ENCODE data around the gene TICAM2. TPM values are rescaled to one million over a fixed set of nuclear protein-coding genes. Genes with fewer than 3 reads are reported as not detected.
A peak's percentile ranks its signal among the peaks of the same experiment; 100 is the strongest.

Gene TICAM2
- total and polyA plus RNA-seq, 4 donors, result 1.5 to 5.8 (median 2.5) TPM

GRCh38 chr5:115568668-115569067 lies 33.6 kb downstream of the TICAM2 start:
- DNase-seq (no peak), ATAC-seq (ENCODE audit: insufficient read depth, low FRiP score) (no peak)
- Histone ChIP-seq H3K36me3 (ENCODE audit: control insufficient read depth in 4 of 4, insufficient read depth in 4 of 4, low read length in 4 of 4) (no peaks in the 10 kb centered on the region), H3K4me3 (no peak overlapping the region), H3K9ac (ENCODE audit: insufficient read depth in 1 of 2, low read length in 2 of 2) (no peak overlapping the region), H3K9me3 (ENCODE audit: control insufficient read depth in 4 of 4, insufficient read depth in 3 of 4, low read length in 3 of 4) (no peaks in the 10 kb centered on the region), H3K27ac (ENCODE audit: low read depth in 1 of 2, low read length in 1 of 2) (no peak overlapping the region), H3K4me1 (ENCODE audit: control insufficient read depth in 5 of 5, insufficient read depth in 5 of 5, low read length in 5 of 5) (peaks cover 0 to 1% (median 0%) of the 10 kb centered on the region in 5 donors), H3K27me3 (ENCODE audit: control insufficient read depth in 3 of 3, insufficient read depth in 3 of 3, low read length in 2 of 3) (no peaks in the 10 kb centered on the region)
- TF ChIP-seq, protein P1, sequence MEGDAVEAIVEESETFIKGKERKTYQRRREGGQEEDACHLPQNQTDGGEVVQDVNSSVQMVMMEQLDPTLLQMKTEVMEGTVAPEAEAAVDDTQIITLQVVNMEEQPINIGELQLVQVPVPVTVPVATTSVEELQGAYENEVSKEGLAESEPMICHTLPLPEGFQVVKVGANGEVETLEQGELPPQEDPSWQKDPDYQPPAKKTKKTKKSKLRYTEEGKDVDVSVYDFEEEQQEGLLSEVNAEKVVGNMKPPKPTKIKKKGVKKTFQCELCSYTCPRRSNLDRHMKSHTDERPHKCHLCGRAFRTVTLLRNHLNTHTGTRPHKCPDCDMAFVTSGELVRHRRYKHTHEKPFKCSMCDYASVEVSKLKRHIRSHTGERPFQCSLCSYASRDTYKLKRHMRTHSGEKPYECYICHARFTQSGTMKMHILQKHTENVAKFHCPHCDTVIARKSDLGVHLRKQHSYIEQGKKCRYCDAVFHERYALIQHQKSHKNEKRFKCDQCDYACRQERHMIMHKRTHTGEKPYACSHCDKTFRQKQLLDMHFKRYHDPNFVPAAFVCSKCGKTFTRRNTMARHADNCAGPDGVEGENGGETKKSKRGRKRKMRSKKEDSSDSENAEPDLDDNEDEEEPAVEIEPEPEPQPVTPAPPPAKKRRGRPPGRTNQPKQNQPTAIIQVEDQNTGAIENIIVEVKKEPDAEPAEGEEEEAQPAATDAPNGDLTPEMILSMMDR (IDR thresholded peaks at IDR 0.05; ENCODE audit: control extremely low read depth, extremely low read depth), result no peak
- WGBS, 2 donors, result 82 to 89% methylated on average over 1 of the region's 1 CpG

GRCh38 chr5:115565233-115565632 lies 37.0 kb downstream of the TICAM2 start:
- ATAC-seq (ENCODE audit: insufficient read depth, low FRiP score), result no peak
- Histone ChIP-seq H3K4me3 (no peak overlapping the region), H3K27ac (ENCODE audit: low read depth in 1 of 2, low read length in 1 of 2) (no peak overlapping the region), H3K36me3 (ENCODE audit: control insufficient read depth in 4 of 4, insufficient read depth in 4 of 4, low read length in 4 of 4) (no peaks in the 10 kb centered on the region), H3K9ac (ENCODE audit: insufficient read depth in 1 of 2, low read length in 2 of 2) (no peak overlapping the region), H3K4me1 (ENCODE audit: control insufficient read depth in 5 of 5, insufficient read depth in 5 of 5, low read length in 5 of 5) (no peaks in the 10 kb centered on the region), H3K9me3 (ENCODE audit: control insufficient read depth in 4 of 4, insufficient read depth in 3 of 4, low read length in 3 of 4) (no peaks in the 10 kb centered on the region), H3K27me3 (ENCODE audit: control insufficient read depth in 3 of 3, insufficient read depth in 3 of 3, low read length in 2 of 3) (no peaks in the 10 kb centered on the region)
- TF ChIP-seq, protein P1 (IDR thresholded peaks at IDR 0.05; ENCODE audit: control extremely low read depth, extremely low read depth), result no peak
- 91 to 92% methylated on average over 2 of the region's 2 CpGs for WGBS, 2 donors
- DNase-seq, result no peak

DNA sequence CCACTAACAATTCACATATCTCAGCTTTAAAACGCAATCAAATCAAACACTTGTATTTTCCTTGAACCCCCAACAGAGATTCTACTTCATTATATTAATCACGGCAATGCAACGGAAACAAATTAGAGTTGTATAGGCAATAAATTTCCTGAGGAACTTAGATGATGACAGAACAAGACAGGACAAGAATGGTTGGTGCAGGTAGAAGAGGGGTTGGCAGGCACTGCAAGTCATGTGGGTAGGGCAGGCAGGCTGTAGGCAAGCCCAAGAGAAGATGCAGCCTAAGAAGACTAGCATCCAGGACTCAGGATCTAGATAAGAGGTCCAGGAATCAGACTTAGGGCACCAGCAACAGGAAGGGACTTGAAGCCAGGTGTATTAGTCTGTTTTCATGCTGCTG lies 41.1 kb downstream of the TICAM2 start:
- Histone ChIP-seq H3K9me3 (ENCODE audit: control insufficient read depth in 4 of 4, insufficient read depth in 3 of 4, low read length in 3 of 4) (no peaks in the 10 kb centered on the region), H3K9ac (ENCODE audit: insufficient read depth in 1 of 2, low read length in 2 of 2) (no peak overlapping the region), H3K36me3 (ENCODE audit: control insufficient read depth in 4 of 4, insufficient read depth in 4 of 4, low read length in 4 of 4) (no peaks in the 10 kb centered on the region), H3K4me3 (no peak overlapping the region), H3K27ac (ENCODE audit: low read depth in 1 of 2, low read length in 1 of 2) (no peak overlapping the region), H3K27me3 (ENCODE audit: control insufficient read depth in 3 of 3, insufficient read depth in 3 of 3, low read length in 2 of 3) (no peaks in the 10 kb centered on the region), H3K4me1 (ENCODE audit: control insufficient read depth in 5 of 5, insufficient read depth in 5 of 5, low read length in 5 of 5) (peaks cover 0 to 8% (median 0%) of the 10 kb centered on the region in 5 donors)
- no peak for DNase-seq
- 88 to 91% methylated on average over 3 of the region's 3 CpGs for WGBS, 2 donors
- no peak for ATAC-seq (ENCODE audit: insufficient read depth, low FRiP score)
- TF ChIP-seq, protein P1 (IDR thresholded peaks at IDR 0.05; ENCODE audit: control extremely low read depth, extremely low read depth), result no peak

GRCh38 chr5:115559524-115559923 lies 42.8 kb downstream of the TICAM2 start:
- H3K27ac ChIP-seq (ENCODE audit: low read depth in 1 of 2, low read length in 1 of 2), result peak overlapping the region in 1 of 2 donors; percentile 12
- no peaks in the 10 kb centered on the region for H3K27me3 ChIP-seq (ENCODE audit: control insufficient read depth in 3 of 3, insufficient read depth in 3 of 3, low read length in 2 of 3)
- TF ChIP-seq, protein P1 (IDR thresholded peaks at IDR 0.05; ENCODE audit: control extremely low read depth, extremely low read depth), result no peak
- H3K4me3 ChIP-seq, result no peak overlapping the region
- DNase-seq, result no peak
- ATAC-seq (ENCODE audit: insufficient read depth, low FRiP score), result no peak
- H3K9me3 ChIP-seq (ENCODE audit: control insufficient read depth in 4 of 4, insufficient read depth in 3 of 4, low read length in 3 of 4), result no peaks in the 10 kb centered on the region
- H3K9ac ChIP-seq (ENCODE audit: insufficient read depth in 1 of 2, low read length in 2 of 2), result no peak overlapping the region
- H3K36me3 ChIP-seq (ENCODE audit: control insufficient read depth in 4 of 4, insufficient read depth in 4 of 4, low read length in 4 of 4), result no peaks in the 10 kb centered on the region
- H3K4me1 ChIP-seq (ENCODE audit: control insufficient read depth in 5 of 5, insufficient read depth in 5 of 5, low read length in 5 of 5), result peaks cover 0 to 8% (median 0%) of the 10 kb centered on the region in 5 donors

Data from lung (tissue), 12 donors.